ENCODE measurements around the gene USP44. TPM values are rescaled to one million over a fixed set of nuclear protein-coding genes. Genes with fewer than 3 reads are reported as not detected.
"Not testable (repeated sequence)": the region's sequence is repeated elsewhere in the genome, so short reads cannot be mapped to it uniquely, and the experiment has no call there.

Gene USP44
- total RNA-seq, 2 donors from 2014 or later: 0.22 to 0.80 TPM

DNA sequence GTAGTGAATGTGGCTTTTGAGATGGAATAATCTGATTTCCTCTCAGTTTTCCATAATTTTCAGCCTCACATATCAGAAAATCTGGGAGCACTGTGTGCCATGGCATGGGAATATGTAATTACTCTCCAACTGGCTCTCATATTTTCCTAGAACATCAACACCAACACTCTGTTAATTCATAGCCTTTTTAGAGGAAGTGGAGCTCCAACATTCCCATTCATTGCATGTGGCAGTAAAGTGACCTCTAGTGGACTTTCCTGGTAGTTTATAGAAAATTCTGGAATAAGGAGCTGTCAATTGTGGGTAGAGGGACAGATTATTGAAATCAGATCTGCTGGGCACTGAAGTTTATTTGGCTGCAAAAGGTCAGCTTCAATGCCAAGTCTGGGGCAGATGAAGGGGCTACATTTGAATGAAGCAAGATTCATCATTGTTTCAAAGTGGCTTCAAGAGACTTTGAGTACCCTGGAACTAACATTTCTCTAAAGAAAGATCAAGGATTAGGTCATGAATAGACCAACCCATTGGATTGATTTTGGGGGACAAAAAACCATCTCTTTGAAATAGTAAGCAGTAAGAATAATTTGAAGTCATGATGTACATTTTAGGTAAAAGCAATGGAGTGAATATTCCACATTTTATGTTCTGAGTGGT, 23.6 kb upstream of the USP44 start:
- DNase-seq: no peak
- Histone ChIP-seq H3K36me3 (no peaks in the 10 kb centered on the region), H3K9me3 (no peaks in the 10 kb centered on the region), H3K4me1 (no peaks in the 10 kb centered on the region), H3K27me3 (no peaks in the 10 kb centered on the region), H3K4me3 (no peak overlapping the region), H3K27ac (no peak overlapping the region), H3K9ac (ENCODE audit: low read depth in 2 of 2, low read length in 2 of 2) (no peak overlapping the region)
- intact Hi-C loops (cut with DNase I): no loop called here
- TF ChIP-seq, protein P1, sequence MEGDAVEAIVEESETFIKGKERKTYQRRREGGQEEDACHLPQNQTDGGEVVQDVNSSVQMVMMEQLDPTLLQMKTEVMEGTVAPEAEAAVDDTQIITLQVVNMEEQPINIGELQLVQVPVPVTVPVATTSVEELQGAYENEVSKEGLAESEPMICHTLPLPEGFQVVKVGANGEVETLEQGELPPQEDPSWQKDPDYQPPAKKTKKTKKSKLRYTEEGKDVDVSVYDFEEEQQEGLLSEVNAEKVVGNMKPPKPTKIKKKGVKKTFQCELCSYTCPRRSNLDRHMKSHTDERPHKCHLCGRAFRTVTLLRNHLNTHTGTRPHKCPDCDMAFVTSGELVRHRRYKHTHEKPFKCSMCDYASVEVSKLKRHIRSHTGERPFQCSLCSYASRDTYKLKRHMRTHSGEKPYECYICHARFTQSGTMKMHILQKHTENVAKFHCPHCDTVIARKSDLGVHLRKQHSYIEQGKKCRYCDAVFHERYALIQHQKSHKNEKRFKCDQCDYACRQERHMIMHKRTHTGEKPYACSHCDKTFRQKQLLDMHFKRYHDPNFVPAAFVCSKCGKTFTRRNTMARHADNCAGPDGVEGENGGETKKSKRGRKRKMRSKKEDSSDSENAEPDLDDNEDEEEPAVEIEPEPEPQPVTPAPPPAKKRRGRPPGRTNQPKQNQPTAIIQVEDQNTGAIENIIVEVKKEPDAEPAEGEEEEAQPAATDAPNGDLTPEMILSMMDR (IDR thresholded peaks at IDR 0.05): peak; percentile 52

DNA sequence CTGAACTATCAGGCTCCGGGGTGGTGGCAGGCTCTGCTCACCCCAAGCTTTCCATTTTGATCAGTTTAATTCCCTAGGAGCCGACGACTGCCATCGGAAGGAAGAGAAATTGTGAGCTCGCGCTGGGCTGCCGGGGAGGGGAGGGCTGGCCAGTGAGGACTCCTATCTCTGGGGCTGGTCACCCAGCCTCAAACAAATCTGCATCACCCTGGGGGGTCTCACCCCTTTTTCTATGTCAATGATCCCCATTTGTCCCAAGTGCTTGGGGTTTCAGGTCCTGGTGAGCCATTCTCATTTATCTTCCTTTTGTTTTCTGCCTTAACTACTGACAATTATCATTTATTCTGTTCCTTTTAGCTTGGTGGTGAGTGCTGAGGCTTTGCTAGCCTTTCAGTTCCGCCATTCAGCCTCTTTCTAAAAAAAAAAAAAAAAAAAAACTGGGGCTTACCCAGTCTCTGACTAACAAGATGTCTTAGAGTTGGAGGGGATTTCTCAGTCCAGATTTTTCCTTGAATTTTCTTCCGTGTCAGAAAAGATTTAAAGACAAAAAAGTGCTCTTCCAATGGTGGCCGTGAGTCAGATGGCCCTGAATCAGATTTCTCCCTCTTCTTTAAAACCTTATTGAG, 22.8 kb upstream of the USP44 start:
- Histone ChIP-seq H3K9me3 (no peaks in the 10 kb centered on the region), H3K27ac (no peak overlapping the region), H3K36me3 (no peaks in the 10 kb centered on the region), H3K4me3 (no peak overlapping the region), H3K9ac (ENCODE audit: low read depth in 2 of 2, low read length in 2 of 2) (peak overlapping the region in 1 of 2 donors; percentile 12), H3K27me3 (no peaks in the 10 kb centered on the region), H3K4me1 (no peaks in the 10 kb centered on the region)
- DNase-seq: no peak
- intact Hi-C loops (cut with DNase I): no loop called here
- TF ChIP-seq, protein P1 (IDR thresholded peaks at IDR 0.05): no peak

DNA sequence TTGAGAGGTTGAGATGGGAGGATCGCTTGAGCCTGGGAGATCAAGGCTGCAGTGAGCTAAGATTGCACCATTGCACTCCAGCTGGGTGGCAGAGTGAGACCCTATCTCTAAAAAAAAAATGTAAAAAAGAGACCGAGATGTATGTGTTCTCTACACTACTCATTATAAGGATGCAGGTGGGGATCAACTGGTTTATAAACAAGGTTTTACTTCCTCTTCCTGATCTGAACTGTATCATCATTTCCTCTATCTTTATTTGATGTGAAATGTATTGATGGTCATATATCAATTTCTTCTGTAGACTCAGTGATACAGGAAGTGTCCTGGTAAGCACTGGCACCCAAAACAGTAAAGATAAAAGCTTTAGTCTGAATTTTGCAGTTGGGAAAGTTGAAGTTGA, 20.1 kb upstream of the USP44 start:
- Histone ChIP-seq H3K27me3 (no peaks in the 10 kb centered on the region), H3K4me3 (no peak overlapping the region), H3K9me3 (no peaks in the 10 kb centered on the region), H3K9ac (ENCODE audit: low read depth in 2 of 2, low read length in 2 of 2) (no peak overlapping the region), H3K4me1 (no peaks in the 10 kb centered on the region), H3K36me3 (no peaks in the 10 kb centered on the region), H3K27ac (no peak overlapping the region)
- DNase-seq: no peak
- intact Hi-C loops (cut with DNase I): no loop called here
- TF ChIP-seq, protein P1 (IDR thresholded peaks at IDR 0.05): no peak

DNA sequence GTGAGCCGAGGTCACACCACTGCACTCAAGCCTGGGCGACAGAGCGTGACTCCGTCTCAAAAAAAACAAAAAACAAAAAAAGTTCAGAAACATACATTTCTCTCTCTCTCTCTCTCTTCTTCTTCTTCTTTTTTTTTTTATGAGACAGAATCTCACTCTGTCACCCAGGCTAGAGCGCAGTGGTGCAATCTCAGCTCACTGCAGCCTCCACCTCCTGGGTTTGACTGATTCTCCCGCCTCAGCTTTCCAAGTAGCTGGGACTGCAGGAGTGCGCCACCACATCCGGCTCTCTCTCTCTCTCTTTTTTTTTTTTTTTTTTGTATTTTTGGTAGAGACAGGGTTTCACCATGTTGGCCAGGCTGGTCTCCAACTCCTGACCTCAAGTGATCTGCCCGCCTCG, 16.8 kb upstream of the USP44 start:
- H3K9me3 ChIP-seq; H3K4me3 ChIP-seq; H3K9ac ChIP-seq (ENCODE audit: low read depth in 2 of 2, low read length in 2 of 2); intact Hi-C loops (cut with DNase I); H3K4me1 ChIP-seq; DNase-seq; H3K27me3 ChIP-seq; H3K27ac ChIP-seq; H3K36me3 ChIP-seq: not testable (repeated sequence)

DNA sequence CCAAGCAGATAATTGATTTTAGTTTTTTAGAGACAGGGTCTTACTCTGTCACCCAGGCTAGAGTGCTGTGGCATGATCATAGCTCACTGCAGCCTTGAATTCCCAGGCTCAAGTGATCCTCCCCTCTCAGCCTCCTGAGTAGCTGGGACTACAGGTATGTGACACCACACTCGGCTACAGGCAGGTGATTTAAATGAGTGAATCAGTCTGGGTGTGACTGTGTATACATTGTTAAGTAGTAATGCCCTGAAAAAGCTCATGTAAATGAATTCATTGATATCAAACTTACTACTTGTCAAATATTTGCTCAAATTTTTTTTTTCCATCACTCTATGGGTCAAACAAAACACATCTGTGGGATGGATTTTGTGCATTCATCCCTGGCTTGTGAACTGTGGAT, 6.3 kb upstream of the USP44 start:
- no peak for DNase-seq
- TF ChIP-seq, protein P1 (IDR thresholded peaks at IDR 0.05): no peak

DNA sequence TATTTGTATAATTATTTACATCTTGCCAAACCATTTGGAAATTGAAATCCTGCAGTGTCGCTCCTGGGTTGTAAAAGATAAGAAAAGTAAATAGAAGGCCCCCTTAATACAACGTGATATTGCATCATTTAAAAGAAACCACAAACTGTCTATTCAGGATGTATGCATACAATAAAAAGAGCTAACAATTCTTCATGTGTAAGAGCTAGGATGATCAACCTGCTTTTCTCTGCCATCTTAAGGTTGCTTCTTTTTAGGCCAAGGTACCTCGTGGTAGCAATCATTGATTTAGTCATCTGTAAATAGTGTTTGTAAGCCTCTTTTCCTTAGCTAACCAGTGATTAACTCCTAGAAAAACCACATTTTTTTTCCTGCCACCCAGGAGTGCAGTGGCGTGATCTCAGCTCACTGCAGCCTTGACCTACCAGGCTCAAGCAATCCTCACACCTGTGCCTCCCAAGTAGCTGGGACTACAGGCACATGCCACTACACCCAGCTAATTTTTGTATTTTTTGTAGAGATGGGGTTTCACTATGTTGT, 3.3 kb upstream of the USP44 start:
- Histone ChIP-seq H3K27me3 (no peaks in the 10 kb centered on the region), H3K36me3 (no peaks in the 10 kb centered on the region), H3K4me1 (no peaks in the 10 kb centered on the region), H3K4me3 (no peak overlapping the region), H3K9me3 (no peaks in the 10 kb centered on the region), H3K27ac (no peak overlapping the region), H3K9ac (ENCODE audit: low read depth in 2 of 2, low read length in 2 of 2) (no peak overlapping the region)
- intact Hi-C loops (cut with DNase I): no loop called here
- TF ChIP-seq, protein P1 (IDR thresholded peaks at IDR 0.05): no peak
- DNase-seq: no peak

More for the DNA sequence above, 6.3 kb upstream of the USP44 start:
- H3K9ac ChIP-seq (ENCODE audit: low read depth in 2 of 2, low read length in 2 of 2): no peak overlapping the region
- H3K27me3 ChIP-seq: no peaks in the 10 kb centered on the region
- H3K27ac ChIP-seq: no peak overlapping the region
- no peaks in the 10 kb centered on the region for H3K4me1 ChIP-seq
- intact Hi-C loops (cut with DNase I): no loop called here
- H3K4me3 ChIP-seq: no peak overlapping the region
- H3K9me3 ChIP-seq: no peaks in the 10 kb centered on the region
- no peaks in the 10 kb centered on the region for H3K36me3 ChIP-seq
